Glomerular endothelial cell (primary cell): ENCODE measurements around the gene SPATA45. TPM values are rescaled to one million over a fixed set of nuclear protein-coding genes. Genes with fewer than 3 reads are reported as not detected.
"Not testable (repeated sequence)": the region's sequence is repeated elsewhere in the genome, so short reads cannot be mapped to it uniquely, and the experiment has no call there.

Source experiments
- DNase-seq: peaks from one replicate; pipeline ENCODE4 v3.0.0-alpha.2; 2011; ENCODE audit warnings: low read depth, low spot score; ENCODE audit errors: extremely low read depth
- total RNA-seq: library from RNA; depleted of rRNA; stranded (reverse); fragments of >200 nt; gene quantifications from 2 replicates; pipeline ENCODE4 v1.2.3, GENCODE V29; 2015

The SPATA45 gene
- total RNA-seq: not detected in 2 replicates

GRCh38 chr1:212847549-212847948 is at the start of gene SPATA45:
TSS of gene SPATA45 (minus strand) at chr1:212847649. CDS start at chr1:212836149, 11,500 bp downstream.
- no peak for DNase-seq

GRCh38 chr1:212892108-212892507 is 44.7 kb upstream of the SPATA45 start:
- DNase-seq: no peak

- no peak for DNase-seq
These were observed 37.1 kb upstream of the SPATA45 start for GRCh38 chr1:212884592-212884991.

- no peak for DNase-seq
These were observed 32.7 kb upstream of the SPATA45 start for GRCh38 chr1:212879947-212880690.

GRCh38 chr1:212878418-212878817 is 31.0 kb upstream of the SPATA45 start:
- no peak for DNase-seq

GRCh38 chr1:212873518-212873917 is 26.1 kb upstream of the SPATA45 start:
- no peak for DNase-seq

- no peak for DNase-seq
These were observed 24.5 kb upstream of the SPATA45 start for GRCh38 chr1:212871976-212872375.

GRCh38 chr1:212867192-212867591 is 19.7 kb upstream of the SPATA45 start:
- DNase-seq: no peak

GRCh38 chr1:212864201-212864600 is 16.8 kb upstream of the SPATA45 start:
- DNase-seq: no peak

- not testable (repeated sequence) for DNase-seq
These were observed 15.9 kb upstream of the SPATA45 start for GRCh38 chr1:212863345-212863744.

- no peak for DNase-seq
These were observed 14.8 kb upstream of the SPATA45 start for GRCh38 chr1:212862111-212862690.

- no peak for DNase-seq
These were observed 13.5 kb upstream of the SPATA45 start for GRCh38 chr1:212860713-212861581.

- DNase-seq: no peak
These were observed 11.2 kb upstream of the SPATA45 start for GRCh38 chr1:212858461-212859265.

- DNase-seq: peak; percentile 16
These were observed 10.6 kb upstream of the SPATA45 start, which contains the start of gene FLVCR1 for GRCh38 chr1:212857992-212858460. TSS of gene FLVCR1 (plus strand) at chr1:212858275. CDS start at chr1:212858453, 178 bp downstream.

GRCh38 chr1:212856755-212857154 is 9.3 kb upstream of the SPATA45 start:
- no peak for DNase-seq

GRCh38 chr1:212853658-212854057 is 6.2 kb upstream of the SPATA45 start:
- DNase-seq: no peak

- DNase-seq: no peak
These were observed 4.7 kb upstream of the SPATA45 start for GRCh38 chr1:212852105-212852688.

- not testable (repeated sequence) for DNase-seq
These were observed 2.9 kb downstream of the SPATA45 start for GRCh38 chr1:212844521-212844920.

GRCh38 chr1:212838145-212838544 is 9.3 kb downstream of the SPATA45 start:
- DNase-seq: no peak
